ENCODE data around the gene PTH2.

DNA sequence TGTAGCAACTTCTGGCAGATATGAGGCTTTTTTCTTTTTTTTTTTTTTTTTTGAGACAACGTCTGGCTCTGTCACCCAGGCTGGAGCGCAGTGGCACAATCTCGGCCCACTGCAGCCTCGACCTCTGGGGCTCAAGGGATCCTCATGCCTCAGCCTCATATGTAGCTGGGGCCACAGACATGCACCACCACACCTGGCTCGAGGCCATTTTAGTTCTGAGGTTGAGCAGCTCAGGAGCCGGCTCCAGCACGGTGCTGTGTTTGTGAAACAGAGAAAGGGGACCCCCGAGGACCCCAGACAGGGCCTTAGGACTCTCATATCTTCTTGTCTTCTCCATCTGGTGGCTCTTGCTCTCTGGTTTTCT lies 47.4 kb upstream of the PTH2 start:
- TF ChIP-seq, protein P1, sequence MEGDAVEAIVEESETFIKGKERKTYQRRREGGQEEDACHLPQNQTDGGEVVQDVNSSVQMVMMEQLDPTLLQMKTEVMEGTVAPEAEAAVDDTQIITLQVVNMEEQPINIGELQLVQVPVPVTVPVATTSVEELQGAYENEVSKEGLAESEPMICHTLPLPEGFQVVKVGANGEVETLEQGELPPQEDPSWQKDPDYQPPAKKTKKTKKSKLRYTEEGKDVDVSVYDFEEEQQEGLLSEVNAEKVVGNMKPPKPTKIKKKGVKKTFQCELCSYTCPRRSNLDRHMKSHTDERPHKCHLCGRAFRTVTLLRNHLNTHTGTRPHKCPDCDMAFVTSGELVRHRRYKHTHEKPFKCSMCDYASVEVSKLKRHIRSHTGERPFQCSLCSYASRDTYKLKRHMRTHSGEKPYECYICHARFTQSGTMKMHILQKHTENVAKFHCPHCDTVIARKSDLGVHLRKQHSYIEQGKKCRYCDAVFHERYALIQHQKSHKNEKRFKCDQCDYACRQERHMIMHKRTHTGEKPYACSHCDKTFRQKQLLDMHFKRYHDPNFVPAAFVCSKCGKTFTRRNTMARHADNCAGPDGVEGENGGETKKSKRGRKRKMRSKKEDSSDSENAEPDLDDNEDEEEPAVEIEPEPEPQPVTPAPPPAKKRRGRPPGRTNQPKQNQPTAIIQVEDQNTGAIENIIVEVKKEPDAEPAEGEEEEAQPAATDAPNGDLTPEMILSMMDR (IDR thresholded peaks at IDR 0.05; ENCODE audit: poor library complexity, severe bottlenecking), result no peak
- TF ChIP-seq POLR2AphosphoS5 (IDR thresholded peaks at IDR 0.05) (no peak), RAD21 (conservative IDR thresholded peaks at IDR 0.05) (no peak)

Measured in neural cell (in vitro differentiated cells).